Hematopoietic multipotent progenitor cell treated with erythropoietin and hydrocortisone succinate and interleukin-3 and kit ligand, for 17 days (in vitro differentiated cells): ENCODE measurements around the gene SLC25A47.
"Not testable (repeated sequence)": the region's sequence is repeated elsewhere in the genome, so short reads cannot be mapped to it uniquely, and the experiment has no call there.

Experiments
- DNase-seq: peaks from one replicate; pipeline ENCODE4 v3.0.0-alpha.2; 2015; ENCODE audit warnings: low spot score

The SLC25A47 gene

GRCh38 chr14:100327128-100327527 is 4.0 kb downstream of the SLC25A47 start:
- no peak for DNase-seq

GRCh38 chr14:100328495-100329163 is 5.5 kb downstream of the SLC25A47 start:
- DNase-seq = no peak

- no peak for DNase-seq
These were observed 6.3 kb downstream of the SLC25A47 start for GRCh38 chr14:100329233-100330006.

- no peak for DNase-seq
These were observed 6.8 kb downstream of the SLC25A47 start for GRCh38 chr14:100330007-100330344.

- no peak for DNase-seq
These were observed 7.3 kb downstream of the SLC25A47 start for GRCh38 chr14:100330388-100330931.

GRCh38 chr14:100332071-100332639 is 9.0 kb downstream of the SLC25A47 start:
- no peak for DNase-seq

GRCh38 chr14:100332797-100333196 is 9.7 kb downstream of the SLC25A47 start:
- no peak for DNase-seq

GRCh38 chr14:100333311-100333710 is 10.2 kb downstream of the SLC25A47 start:
- DNase-seq = no peak

- DNase-seq = no peak
These were observed 10.7 kb downstream of the SLC25A47 start for GRCh38 chr14:100333827-100334226.

GRCh38 chr14:100334904-100335303 is 11.8 kb downstream of the SLC25A47 start:
- no peak for DNase-seq

GRCh38 chr14:100336618-100337530 is 13.7 kb downstream of the SLC25A47 start:
- no peak for DNase-seq

GRCh38 chr14:100339766-100340422 is 16.8 kb downstream of the SLC25A47 start:
- DNase-seq = no peak

- no peak for DNase-seq
These were observed 17.3 kb downstream of the SLC25A47 start for GRCh38 chr14:100340423-100340813.

- no peak for DNase-seq
These were observed 18.3 kb downstream of the SLC25A47 start for GRCh38 chr14:100341301-100342031.

GRCh38 chr14:100342195-100342594 is 19.1 kb downstream of the SLC25A47 start:
- DNase-seq = no peak

GRCh38 chr14:100342826-100343225 is 19.7 kb downstream of the SLC25A47 start:
- DNase-seq = not testable (repeated sequence)

GRCh38 chr14:100344657-100345056 is 21.5 kb downstream of the SLC25A47 start:
- not testable (repeated sequence) for DNase-seq

GRCh38 chr14:100345711-100346110 is 22.6 kb downstream of the SLC25A47 start:
- no peak for DNase-seq

GRCh38 chr14:100346306-100347091 is 23.4 kb downstream of the SLC25A47 start:
- no peak for DNase-seq

- no peak for DNase-seq
These were observed 25.2 kb downstream of the SLC25A47 start for GRCh38 chr14:100348253-100348729.
